ENCODE results near the gene UBE2Q2. TPM values are rescaled to one million over a fixed set of nuclear protein-coding genes. Genes with fewer than 3 reads are reported as not detected.

Gene UBE2Q2
- total RNA-seq, 1 donor from 2014 or later, result 47.7 TPM

GRCh38 chr15:75811626-75812025 lies 31.6 kb upstream of the UBE2Q2 start:
- DNase-seq (ENCODE audit: low read depth), result peak; percentile 23
- TF ChIP-seq EZH2 (IDR thresholded peaks at IDR 0.05; ENCODE audit: insufficient read depth, low read length), result no peak
- TF ChIP-seq, protein P1, sequence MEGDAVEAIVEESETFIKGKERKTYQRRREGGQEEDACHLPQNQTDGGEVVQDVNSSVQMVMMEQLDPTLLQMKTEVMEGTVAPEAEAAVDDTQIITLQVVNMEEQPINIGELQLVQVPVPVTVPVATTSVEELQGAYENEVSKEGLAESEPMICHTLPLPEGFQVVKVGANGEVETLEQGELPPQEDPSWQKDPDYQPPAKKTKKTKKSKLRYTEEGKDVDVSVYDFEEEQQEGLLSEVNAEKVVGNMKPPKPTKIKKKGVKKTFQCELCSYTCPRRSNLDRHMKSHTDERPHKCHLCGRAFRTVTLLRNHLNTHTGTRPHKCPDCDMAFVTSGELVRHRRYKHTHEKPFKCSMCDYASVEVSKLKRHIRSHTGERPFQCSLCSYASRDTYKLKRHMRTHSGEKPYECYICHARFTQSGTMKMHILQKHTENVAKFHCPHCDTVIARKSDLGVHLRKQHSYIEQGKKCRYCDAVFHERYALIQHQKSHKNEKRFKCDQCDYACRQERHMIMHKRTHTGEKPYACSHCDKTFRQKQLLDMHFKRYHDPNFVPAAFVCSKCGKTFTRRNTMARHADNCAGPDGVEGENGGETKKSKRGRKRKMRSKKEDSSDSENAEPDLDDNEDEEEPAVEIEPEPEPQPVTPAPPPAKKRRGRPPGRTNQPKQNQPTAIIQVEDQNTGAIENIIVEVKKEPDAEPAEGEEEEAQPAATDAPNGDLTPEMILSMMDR (IDR thresholded peaks at IDR 0.05; ENCODE audit: insufficient read depth, low read depth, low read length), result no peak
- no peak overlapping the region for H3K27ac ChIP-seq (ENCODE audit: low read depth, low read length)
- FAIRE-seq, result no peak
- Mint-ChIP-seq H3K27ac (ENCODE audit: unreplicated experiment) (no peak overlapping the region), H3K4me3 (ENCODE audit: unreplicated experiment) (no peak overlapping the region), H3K9me3 (ENCODE audit: unreplicated experiment) (peaks cover 5% of the 10 kb centered on the region), H3K27me3 (ENCODE audit: low read depth, unreplicated experiment) (peaks cover 5% of the 10 kb centered on the region), H3K4me1 (ENCODE audit: low read depth, unreplicated experiment) (no peaks in the 10 kb centered on the region), H3K36me3 (ENCODE audit: low read depth, unreplicated experiment) (no peaks in the 10 kb centered on the region)
- H3K79me2 ChIP-seq (ENCODE audit: insufficient read depth, low read length), result no peaks in the 10 kb centered on the region
- no peak overlapping the region for H3K4me3 ChIP-seq (ENCODE audit: insufficient read depth, low read depth, low read length)
- H4K20me1 ChIP-seq (ENCODE audit: insufficient read depth, low read length), result no peaks in the 10 kb centered on the region
- peaks cover 3% of the 10 kb centered on the region for H3K27me3 ChIP-seq (ENCODE audit: insufficient read depth, low read length)
- H3K4me1 ChIP-seq (ENCODE audit: insufficient read depth, low read length), result no peaks in the 10 kb centered on the region
- H2AFZ ChIP-seq (ENCODE audit: low read depth, low read length), result no peak overlapping the region
- no peaks in the 10 kb centered on the region for H3K9me3 ChIP-seq (ENCODE audit: insufficient read depth, low read depth, low read length)
- no peaks in the 10 kb centered on the region for H3K36me3 ChIP-seq (ENCODE audit: insufficient read depth, low read length)
- no peak overlapping the region for H3K9ac ChIP-seq (ENCODE audit: low read length)
- no peak overlapping the region for H3K4me2 ChIP-seq (ENCODE audit: low read length)

GRCh38 chr15:75814794-75815193 lies 28.5 kb upstream of the UBE2Q2 start:
- Histone ChIP-seq H3K36me3 (ENCODE audit: insufficient read depth, low read length) (no peaks in the 10 kb centered on the region), H3K4me2 (ENCODE audit: low read length) (no peak overlapping the region), H3K27ac (ENCODE audit: low read depth, low read length) (no peak overlapping the region), H2AFZ (ENCODE audit: low read depth, low read length) (no peak overlapping the region), H3K9me3 (ENCODE audit: insufficient read depth, low read depth, low read length) (no peaks in the 10 kb centered on the region), H3K79me2 (ENCODE audit: insufficient read depth, low read length) (no peaks in the 10 kb centered on the region), H3K4me1 (ENCODE audit: insufficient read depth, low read length) (no peaks in the 10 kb centered on the region), H4K20me1 (ENCODE audit: insufficient read depth, low read length) (no peaks in the 10 kb centered on the region), H3K27me3 (ENCODE audit: insufficient read depth, low read length) (peaks cover 3% of the 10 kb centered on the region), H3K4me3 (ENCODE audit: insufficient read depth, low read depth, low read length) (no peak overlapping the region), H3K9ac (ENCODE audit: low read length) (no peak overlapping the region)
- no peak overlapping the region for H3K4me3 Mint-ChIP-seq (ENCODE audit: unreplicated experiment)
- DNase-seq (ENCODE audit: low read depth) (no peak), FAIRE-seq (no peak)
- no peaks in the 10 kb centered on the region for H3K9me3 Mint-ChIP-seq (ENCODE audit: unreplicated experiment)
- H3K4me1 Mint-ChIP-seq (ENCODE audit: low read depth, unreplicated experiment), result no peaks in the 10 kb centered on the region
- H3K36me3 Mint-ChIP-seq (ENCODE audit: low read depth, unreplicated experiment), result no peaks in the 10 kb centered on the region
- TF ChIP-seq EZH2 (IDR thresholded peaks at IDR 0.05; ENCODE audit: insufficient read depth, low read length), result no peak
- TF ChIP-seq, protein P1 (IDR thresholded peaks at IDR 0.05; ENCODE audit: insufficient read depth, low read depth, low read length), result no peak
- H3K27me3 Mint-ChIP-seq (ENCODE audit: low read depth, unreplicated experiment), result no peaks in the 10 kb centered on the region
- H3K27ac Mint-ChIP-seq (ENCODE audit: unreplicated experiment), result no peak overlapping the region

GRCh38 chr15:75815811-75816719 lies 27.2 kb upstream of the UBE2Q2 start:
- Histone ChIP-seq H4K20me1 (ENCODE audit: insufficient read depth, low read length) (no peaks in the 10 kb centered on the region), H3K4me2 (ENCODE audit: low read length) (no peak overlapping the region), H3K36me3 (ENCODE audit: insufficient read depth, low read length) (no peaks in the 10 kb centered on the region), H3K79me2 (ENCODE audit: insufficient read depth, low read length) (no peaks in the 10 kb centered on the region), H3K9me3 (ENCODE audit: insufficient read depth, low read depth, low read length) (no peaks in the 10 kb centered on the region), H3K4me1 (ENCODE audit: insufficient read depth, low read length) (no peaks in the 10 kb centered on the region), H3K27ac (ENCODE audit: low read depth, low read length) (no peak overlapping the region), H2AFZ (ENCODE audit: low read depth, low read length) (no peak overlapping the region), H3K27me3 (ENCODE audit: insufficient read depth, low read length) (peaks cover 3% of the 10 kb centered on the region), H3K9ac (ENCODE audit: low read length) (no peak overlapping the region), H3K4me3 (ENCODE audit: insufficient read depth, low read depth, low read length) (no peak overlapping the region)
- no peaks in the 10 kb centered on the region for H3K9me3 Mint-ChIP-seq (ENCODE audit: unreplicated experiment)
- DNase-seq (ENCODE audit: low read depth) (no peak), FAIRE-seq (no peak)
- H3K4me3 Mint-ChIP-seq (ENCODE audit: unreplicated experiment), result no peak overlapping the region
- no peaks in the 10 kb centered on the region for H3K27me3 Mint-ChIP-seq (ENCODE audit: low read depth, unreplicated experiment)
- no peak for TF ChIP-seq EZH2 (IDR thresholded peaks at IDR 0.05; ENCODE audit: insufficient read depth, low read length)
- TF ChIP-seq, protein P1 (IDR thresholded peaks at IDR 0.05; ENCODE audit: insufficient read depth, low read depth, low read length), result no peak
- H3K36me3 Mint-ChIP-seq (ENCODE audit: low read depth, unreplicated experiment), result no peaks in the 10 kb centered on the region
- H3K27ac Mint-ChIP-seq (ENCODE audit: unreplicated experiment), result no peak overlapping the region
- H3K4me1 Mint-ChIP-seq (ENCODE audit: low read depth, unreplicated experiment), result no peaks in the 10 kb centered on the region

Measured in astrocyte (in vitro differentiated cells and primary cell).